Heart right ventricle (tissue), 16 donors: Measurements from ENCODE around the gene ZNF397. TPM values are rescaled to one million over a fixed set of nuclear protein-coding genes. Genes with fewer than 3 reads are reported as not detected.

Source experiments
- ATAC-seq, 8 donors: fragments of 200-7000 bp; cut with Tn5 transposase; one replicate each; pipeline ENCODE4 v1.9.1; 2020; ENCODE audit warnings: mild to moderate bottlenecking in 8 of 8, moderate library complexity in 8 of 8, moderate number of reproducible peaks in 1 of 8
- DNase-seq, 2 donors: peaks; one replicate each; pipeline ENCODE4 v3.0.0-alpha.2; 2020
- H3K27ac ChIP-seq, 10 donors: fragments of 200-600 bp; sonication (generic) in 2 of 10; one replicate each; pipeline versions ENCODE4 v1.5.0 to v1.8.0; 2020 to 2022; ENCODE audit warnings: mild to moderate bottlenecking in 3 of 10
- H3K27me3 ChIP-seq, 7 donors: fragments of 200-600 bp; one replicate each; pipeline ENCODE4 v1.8.0; 2021 to 2022; ENCODE audit warnings: mild to moderate bottlenecking in 2 of 7
- H3K36me3 ChIP-seq, 9 donors: fragments of 200-600 bp; sonication (generic) in 1 of 9; one replicate each; pipeline versions ENCODE4 v1.5.0 to v1.8.0; 2020 to 2022; ENCODE audit warnings: mild to moderate bottlenecking in 2 of 9
- H3K4me1 ChIP-seq, 9 donors: fragments of 200-600 bp; sonication (generic) in 1 of 9; one replicate each; pipeline versions ENCODE4 v1.5.0 to v1.8.0; 2020 to 2022; ENCODE audit warnings: mild to moderate bottlenecking in 4 of 9
- H3K4me3 ChIP-seq, 10 donors: fragments of 200-600 bp; sonication (generic) in 2 of 10; one replicate each; pipeline versions ENCODE4 v1.5.0 to v1.8.0; 2020 to 2022; ENCODE audit warnings: mild to moderate bottlenecking in 7 of 10, moderate library complexity in 2 of 10
- H3K9me3 ChIP-seq, 11 donors: fragments of 200-600 bp in 10 of 11; sonication (generic) in 2 of 11; one replicate each; pipeline versions ENCODE4 v1.5.0 to v1.8.0; 2013 to 2022; ENCODE audit warnings: mild to moderate bottlenecking in 2 of 11, control low read depth in 1 of 11, moderate library complexity in 1 of 11
- WGBS, 2 donors: extraction: QIAGEN DNeasy Blood & Tissue Kit; methylation state at CpG; one replicate each; pipeline ENCODE4 v1.1.7; 2013; ENCODE audit warnings: inconsistent platforms in 1 of 2; 5-methylcytosine and 5-hydroxymethylcytosine counted together
- intact Hi-C, 10 donors: fragments of 100-400 bp; cut with DNase I; formaldehyde crosslinking; loops; one replicate each; pipeline versions ENCODE4 v1.11.1 to v1.14.2; 2022
- polyA plus RNA-seq, 2 donors: library from polyadenylated mRNA; stranded (reverse); fragments of 200-250 nt; gene quantifications; one replicate each; pipeline ENCODE4 v1.2.3, GENCODE V29; 2013
- total RNA-seq, 10 donors: library from RNA; stranded (reverse); fragmentation: NEBNext Ultra II Directional in 3 of 10; extraction: Animal tissue kit (Norgen Biotek cat#: 25700) in 3 of 10; gene quantifications; one replicate each; pipeline versions ENCODE4 v1.2.1 to v1.2.4, GENCODE V29; 2021 to 2023
- TF ChIP-seq, protein P1 (sequence below), 9 donors: fragments of 200-600 bp; sonication (generic) in 2 of 9; IDR thresholded peaks; one replicate each; pipeline versions ENCODE4 v1.5.0 to v1.8.0; 2021 to 2022; ENCODE audit warnings: antibody characterized with exemption in 9 of 9, mild to moderate bottlenecking in 5 of 9, moderate library complexity in 1 of 9
- donor health status: Arrhythmogenic right ventricular cardiomyopathy.
- donor health status: ischemic (EF 13 %, LVEDD 7.1; RV severe dilation, severe dysfunction).
- donor health status: healthy with polysubstance abuse.
- donor health status: DM: no; HTN: yes; CAD: no.
- donor health status: DM: no; HTN: no; CAD: no.
- donor health status: ischemic (EF 25% LVEDD 6.9; RV normal size, moderate dysfunction).
- donor health status: ischemic (EF 25% LVEDD 5.7; RV mildly dilated, moderate dysfunction).
- donor health status: healthy.
- donor health status: DM: yes; HTN: yes; CAD: no.
- donor health status: Ischemic cardiomyopathy.
- donor health status: ischemic (EF 35%, LVEDD 5.7; RV mildly dilated, moderate dysfunction).
- donor health status: nonischemic (EF 11% LVEDD 7.7; RV severe dilation, severe dysfunction).
- donor health status: DM: yes; HTN: yes; CAD: no.
- donor health status: PGD.
- donor health status: ischemic (EF 29% LVEDD 5.4; RV normal size, mild dysfunction).
- donor health status: nonischemic (EF 23%, LVEDD 6.1; RV moderate dilation, normal function).

ZNF397 gene
- total and polyA plus RNA-seq, 12 donors, result 7.6 to 18.6 (median 14.2) TPM

DNA sequence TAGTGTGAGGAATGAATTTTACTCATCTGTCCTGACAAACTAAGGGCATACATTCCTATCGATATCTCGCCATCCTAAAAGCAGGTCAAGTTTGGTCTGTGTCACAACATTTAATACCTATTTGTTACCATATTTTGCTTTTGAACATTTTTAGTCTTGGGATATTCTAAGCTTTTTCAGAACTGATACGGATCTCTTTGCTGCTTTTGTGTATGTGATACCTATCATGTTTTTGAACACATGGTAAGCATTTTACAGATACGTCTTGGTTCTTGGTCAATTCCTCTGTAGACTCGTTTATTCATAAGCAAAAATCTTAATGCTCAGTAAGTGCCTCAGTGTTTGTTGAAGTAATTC is 592 bp downstream of the ZNF397 start:
- Histone ChIP-seq H3K27ac (peak overlapping the region; percentile 93 to 99 (median 98)), H3K9me3 (peaks cover 0 to 23% (median 0%) of the 10 kb centered on the region in 11 donors), H3K4me1 (peaks cover 0 to 21% (median 13%) of the 10 kb centered on the region in 9 donors), H3K27me3 (no peaks in the 10 kb centered on the region), H3K4me3 (peak overlapping the region; percentile 54 to 92 (median 74)), H3K36me3 (peaks cover 0 to 43% (median 41%) of the 10 kb centered on the region in 9 donors)
- 0% methylated on average over 5 of the region's 5 CpGs for WGBS, 2 donors
- no peak for DNase-seq
- TF ChIP-seq, protein P1, sequence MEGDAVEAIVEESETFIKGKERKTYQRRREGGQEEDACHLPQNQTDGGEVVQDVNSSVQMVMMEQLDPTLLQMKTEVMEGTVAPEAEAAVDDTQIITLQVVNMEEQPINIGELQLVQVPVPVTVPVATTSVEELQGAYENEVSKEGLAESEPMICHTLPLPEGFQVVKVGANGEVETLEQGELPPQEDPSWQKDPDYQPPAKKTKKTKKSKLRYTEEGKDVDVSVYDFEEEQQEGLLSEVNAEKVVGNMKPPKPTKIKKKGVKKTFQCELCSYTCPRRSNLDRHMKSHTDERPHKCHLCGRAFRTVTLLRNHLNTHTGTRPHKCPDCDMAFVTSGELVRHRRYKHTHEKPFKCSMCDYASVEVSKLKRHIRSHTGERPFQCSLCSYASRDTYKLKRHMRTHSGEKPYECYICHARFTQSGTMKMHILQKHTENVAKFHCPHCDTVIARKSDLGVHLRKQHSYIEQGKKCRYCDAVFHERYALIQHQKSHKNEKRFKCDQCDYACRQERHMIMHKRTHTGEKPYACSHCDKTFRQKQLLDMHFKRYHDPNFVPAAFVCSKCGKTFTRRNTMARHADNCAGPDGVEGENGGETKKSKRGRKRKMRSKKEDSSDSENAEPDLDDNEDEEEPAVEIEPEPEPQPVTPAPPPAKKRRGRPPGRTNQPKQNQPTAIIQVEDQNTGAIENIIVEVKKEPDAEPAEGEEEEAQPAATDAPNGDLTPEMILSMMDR (IDR thresholded peaks at IDR 0.05), result no peak
- no peak for ATAC-seq
- intact Hi-C loops, result loop anchor here in 5 of 10 donors (1.0 to 10.0 kb wide), 5 partner anchors 25 to 237 kb away; partner anchors contain the start of gene ZNF24 (in 2 of the 5)

DNA sequence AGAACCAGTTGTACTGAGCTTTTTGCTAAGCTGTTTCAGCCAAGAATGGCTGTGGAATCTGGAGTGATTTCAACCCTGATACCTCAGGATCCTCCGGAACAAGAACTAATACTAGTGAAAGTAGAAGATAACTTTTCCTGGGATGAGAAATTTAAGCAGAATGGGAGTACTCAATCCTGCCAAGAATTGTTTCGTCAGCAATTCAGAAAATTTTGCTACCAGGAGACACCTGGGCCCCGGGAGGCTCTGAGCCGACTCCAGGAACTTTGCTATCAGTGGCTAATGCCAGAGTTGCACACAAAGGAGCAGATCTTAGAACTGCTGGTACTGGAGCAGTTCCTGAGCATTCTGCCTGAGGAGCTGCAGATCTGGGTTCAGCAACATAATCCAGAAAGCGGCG is 1.6 kb downstream of the ZNF397 start:
- intact Hi-C loops, result loop anchor here in 1 of 10 donors (10.0 kb wide), 1 partner anchor 238 kb away; no protein-coding TSS in a partner anchor
- DNase-seq, result no peak
- Histone ChIP-seq H3K27me3 (no peaks in the 10 kb centered on the region), H3K27ac (peak overlapping the region in 2 of 10 donors; percentile 8 to 96), H3K4me3 (no peak overlapping the region), H3K36me3 (peaks cover 0 to 53% (median 51%) of the 10 kb centered on the region in 9 donors), H3K4me1 (peaks cover 0 to 21% (median 13%) of the 10 kb centered on the region in 9 donors), H3K9me3 (peaks cover 0 to 33% (median 0%) of the 10 kb centered on the region in 11 donors)
- ATAC-seq, result no peak
- WGBS, 2 donors, result 82 to 88% methylated on average over 6 of the region's 6 CpGs
- TF ChIP-seq, protein P1 (IDR thresholded peaks at IDR 0.05), result no peak

DNA sequence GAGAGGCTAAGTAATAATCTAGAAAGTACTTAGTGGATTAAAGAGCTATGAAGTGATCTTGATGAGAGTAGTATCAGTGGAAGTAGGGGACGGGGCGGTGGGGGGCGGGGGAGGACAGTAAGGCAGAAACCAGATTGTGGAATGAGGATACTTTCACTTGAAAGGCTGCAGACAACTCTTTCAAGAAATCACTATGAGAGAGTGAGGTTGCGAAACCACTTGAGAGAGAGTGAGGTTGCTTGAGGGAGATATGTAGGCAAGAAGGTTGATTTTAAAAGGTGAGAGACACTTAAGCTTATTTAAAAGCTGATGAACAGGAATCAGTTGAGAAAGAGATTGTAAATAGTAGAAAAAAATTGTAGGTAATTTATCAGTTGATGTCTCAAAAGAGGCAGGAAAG is 3.8 kb downstream of the ZNF397 start:
- Histone ChIP-seq H3K36me3 (peaks cover 0 to 74% (median 60%) of the 10 kb centered on the region in 9 donors), H3K27ac (no peak overlapping the region), H3K27me3 (no peaks in the 10 kb centered on the region), H3K4me3 (no peak overlapping the region), H3K4me1 (peaks cover 0 to 21% (median 13%) of the 10 kb centered on the region in 9 donors), H3K9me3 (peaks cover 0 to 37% (median 0%) of the 10 kb centered on the region in 11 donors)
- DNase-seq (no peak), ATAC-seq (no peak)
- 98% methylated on average over 4 of the region's 4 CpGs for WGBS, 2 donors
- intact Hi-C loops, result loop anchor here in 1 of 10 donors (10.0 kb wide), 1 partner anchor 240 kb away; no protein-coding TSS in a partner anchor
- TF ChIP-seq, protein P1 (IDR thresholded peaks at IDR 0.05), result no peak

DNA sequence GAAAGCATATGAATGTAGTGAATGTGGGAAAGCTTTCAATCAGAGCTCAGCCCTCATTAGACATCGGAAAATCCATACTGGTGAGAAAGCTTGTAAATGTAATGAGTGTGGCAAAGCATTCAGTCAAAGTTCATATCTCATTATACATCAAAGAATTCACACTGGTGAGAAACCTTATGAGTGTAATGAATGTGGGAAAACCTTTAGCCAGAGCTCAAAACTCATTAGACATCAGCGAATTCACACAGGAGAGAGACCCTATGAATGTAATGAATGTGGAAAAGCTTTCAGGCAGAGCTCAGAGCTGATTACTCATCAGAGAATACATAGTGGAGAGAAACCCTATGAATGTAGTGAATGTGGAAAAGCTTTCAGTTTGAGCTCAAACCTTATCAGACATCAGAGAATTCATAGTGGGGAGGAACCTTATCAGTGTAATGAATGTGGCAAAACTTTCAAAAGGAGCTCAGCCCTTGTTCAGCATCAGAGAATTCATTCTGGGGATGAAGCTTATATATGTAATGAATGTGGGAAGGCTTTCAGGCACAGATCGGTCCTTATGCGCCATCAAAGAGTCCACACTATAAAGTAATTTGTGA is 5.0 kb downstream of the ZNF397 start:
- no peak for DNase-seq
- ATAC-seq, result no peak
- Histone ChIP-seq H3K9me3 (peaks cover 0 to 37% (median 0%) of the 10 kb centered on the region in 11 donors), H3K27ac (no peak overlapping the region), H3K27me3 (no peaks in the 10 kb centered on the region), H3K36me3 (peaks cover 0 to 85% (median 60%) of the 10 kb centered on the region in 9 donors), H3K4me3 (no peak overlapping the region), H3K4me1 (peaks cover 0 to 18% (median 12%) of the 10 kb centered on the region in 9 donors)
- WGBS, 2 donors, result 93 to 96% methylated on average over 4 of the region's 4 CpGs
- intact Hi-C loops, result loop anchor here in 1 of 10 donors (10.0 kb wide), 1 partner anchor 241 kb away; no protein-coding TSS in a partner anchor
- TF ChIP-seq, protein P1 (IDR thresholded peaks at IDR 0.05), result no peak
